ENCODE measurements around the gene KRT16.
"Not testable (repeated sequence)": the region's sequence is repeated elsewhere in the genome, so short reads cannot be mapped to it uniquely, and the experiment has no call there.

The KRT16 gene

GRCh38 chr17:41592601-41593305 lies 19.8 kb downstream of the KRT16 start:
- H3K4me3 ChIP-seq (ENCODE audit: low read depth, low read length): no peak overlapping the region
- no peaks in the 10 kb centered on the region for H3K27me3 ChIP-seq (replicated peaks)
- TF ChIP-seq CTCF (IDR thresholded peaks at IDR 0.05; ENCODE audit: low read depth, low read length, missing control alignments): no peak
- DNase-seq: no peak
- H3K27ac ChIP-seq: no peak overlapping the region
- in situ Hi-C loops (cut with HindIII; ENCODE audit: low pct_ligation_motif_present, low sequenced_read_pairs): no loop called here
- H3K36me3 ChIP-seq (replicated peaks): no peaks in the 10 kb centered on the region

GRCh38 chr17:41589301-41589700 lies 23.3 kb downstream of the KRT16 start:
- no peak overlapping the region for H3K4me3 ChIP-seq (ENCODE audit: low read depth, low read length)
- in situ Hi-C loops (cut with HindIII; ENCODE audit: low pct_ligation_motif_present, low sequenced_read_pairs): no loop called here
- no peak for DNase-seq
- H3K27me3 ChIP-seq (replicated peaks): no peaks in the 10 kb centered on the region
- no peak for TF ChIP-seq CTCF (IDR thresholded peaks at IDR 0.05; ENCODE audit: low read depth, low read length, missing control alignments)
- no peaks in the 10 kb centered on the region for H3K36me3 ChIP-seq (replicated peaks)
- no peak overlapping the region for H3K27ac ChIP-seq

GRCh38 chr17:41588126-41588810 lies 24.3 kb downstream of the KRT16 start:
- no peak for DNase-seq
- H3K27ac ChIP-seq: no peak overlapping the region
- H3K4me3 ChIP-seq (ENCODE audit: low read depth, low read length): no peak overlapping the region
- no peaks in the 10 kb centered on the region for H3K36me3 ChIP-seq (replicated peaks)
- no peaks in the 10 kb centered on the region for H3K27me3 ChIP-seq (replicated peaks)
- in situ Hi-C loops (cut with HindIII; ENCODE audit: low pct_ligation_motif_present, low sequenced_read_pairs): no loop called here
- TF ChIP-seq CTCF (IDR thresholded peaks at IDR 0.05; ENCODE audit: low read depth, low read length, missing control alignments): no peak

- in situ Hi-C loops (cut with HindIII; ENCODE audit: low pct_ligation_motif_present, low sequenced_read_pairs): no loop called here
- no peaks in the 10 kb centered on the region for H3K27me3 ChIP-seq (replicated peaks)
- no peak within 1 kb of the TSS for H3K4me3 ChIP-seq (ENCODE audit: low read depth, low read length)
- no peak for TF ChIP-seq CTCF (IDR thresholded peaks at IDR 0.05; ENCODE audit: low read depth, low read length, missing control alignments)
- H3K36me3 ChIP-seq (replicated peaks): no peaks in the 10 kb centered on the region
- H3K27ac ChIP-seq: no peak within 1 kb of the TSS
- no peak for DNase-seq
Measured at GRCh38 chr17:41586863-41587495, 25.6 kb downstream of the KRT16 start, which contains the start of gene KRT14. KRT14 (minus strand) TSS chr17:41586895; CDS start chr17:41586834, 61 bp downstream.

- no peak for DNase-seq
- Histone ChIP-seq H3K36me3 (replicated peaks) (no peaks in the 10 kb centered on the region), H3K27ac (no peak overlapping the region), H3K27me3 (replicated peaks) (no peaks in the 10 kb centered on the region), H3K4me3 (ENCODE audit: low read depth, low read length) (no peak overlapping the region)
- TF ChIP-seq CTCF (IDR thresholded peaks at IDR 0.05; ENCODE audit: low read depth, low read length, missing control alignments): no peak
- in situ Hi-C loops (cut with HindIII; ENCODE audit: low pct_ligation_motif_present, low sequenced_read_pairs): no loop called here
Measured at GRCh38 chr17:41585301-41586056, 27.1 kb downstream of the KRT16 start.

GRCh38 chr17:41584331-41584927 lies 28.1 kb downstream of the KRT16 start:
- H3K27me3 ChIP-seq (replicated peaks); H3K36me3 ChIP-seq (replicated peaks); in situ Hi-C loops (cut with HindIII; ENCODE audit: low pct_ligation_motif_present, low sequenced_read_pairs); H3K27ac ChIP-seq; DNase-seq; H3K4me3 ChIP-seq (ENCODE audit: low read depth, low read length): not testable (repeated sequence)
